ENCODE results near the gene FOXI3.

The FOXI3 gene

DNA sequence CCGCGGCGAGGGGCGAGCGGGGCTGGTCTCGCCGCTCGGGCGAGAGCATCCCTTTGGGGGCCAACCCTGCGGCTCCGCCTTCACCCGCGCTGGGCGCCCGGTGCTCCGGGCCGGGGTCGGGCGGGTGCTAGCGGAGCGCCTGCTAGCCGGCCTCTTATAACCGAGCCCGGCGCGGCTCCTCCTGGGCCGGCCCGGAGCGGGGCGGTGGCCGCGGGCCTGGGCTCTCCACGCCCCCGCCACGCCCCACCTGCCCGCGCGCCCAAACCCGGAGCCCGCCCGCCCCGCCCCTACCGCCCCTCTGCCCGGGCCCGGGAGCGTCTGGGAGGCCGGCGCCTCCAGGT, at the start of gene FOXI3:
FOXI3 (minus strand) TSS at position 129 of the 341 bp plus-strand sequence. CDS start 158 bp downstream, outside the sequence.
- DNase-seq (ENCODE audit: low spot score) = no peak
- Histone ChIP-seq H3K27ac (no peak within 1 kb of the TSS), H3K4me3 (peak within 1 kb of the TSS; percentile 69)
- TF ChIP-seq, protein P1, sequence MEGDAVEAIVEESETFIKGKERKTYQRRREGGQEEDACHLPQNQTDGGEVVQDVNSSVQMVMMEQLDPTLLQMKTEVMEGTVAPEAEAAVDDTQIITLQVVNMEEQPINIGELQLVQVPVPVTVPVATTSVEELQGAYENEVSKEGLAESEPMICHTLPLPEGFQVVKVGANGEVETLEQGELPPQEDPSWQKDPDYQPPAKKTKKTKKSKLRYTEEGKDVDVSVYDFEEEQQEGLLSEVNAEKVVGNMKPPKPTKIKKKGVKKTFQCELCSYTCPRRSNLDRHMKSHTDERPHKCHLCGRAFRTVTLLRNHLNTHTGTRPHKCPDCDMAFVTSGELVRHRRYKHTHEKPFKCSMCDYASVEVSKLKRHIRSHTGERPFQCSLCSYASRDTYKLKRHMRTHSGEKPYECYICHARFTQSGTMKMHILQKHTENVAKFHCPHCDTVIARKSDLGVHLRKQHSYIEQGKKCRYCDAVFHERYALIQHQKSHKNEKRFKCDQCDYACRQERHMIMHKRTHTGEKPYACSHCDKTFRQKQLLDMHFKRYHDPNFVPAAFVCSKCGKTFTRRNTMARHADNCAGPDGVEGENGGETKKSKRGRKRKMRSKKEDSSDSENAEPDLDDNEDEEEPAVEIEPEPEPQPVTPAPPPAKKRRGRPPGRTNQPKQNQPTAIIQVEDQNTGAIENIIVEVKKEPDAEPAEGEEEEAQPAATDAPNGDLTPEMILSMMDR (IDR thresholded peaks at IDR 0.05) = no peak

- Histone ChIP-seq H3K27ac (no peak overlapping the region), H3K4me3 (no peak overlapping the region)
- no peak for DNase-seq (ENCODE audit: low spot score)
- TF ChIP-seq, protein P1 (IDR thresholded peaks at IDR 0.05) = no peak
Observed at GRCh38 chr2:88500691-88501090, 48.2 kb upstream of the FOXI3 start.

GRCh38 chr2:88499204-88499603, 46.7 kb upstream of the FOXI3 start:
- Histone ChIP-seq H3K27ac (no peak overlapping the region), H3K4me3 (no peak overlapping the region)
- DNase-seq (ENCODE audit: low spot score) = no peak
- TF ChIP-seq, protein P1 (IDR thresholded peaks at IDR 0.05) = no peak

DNA sequence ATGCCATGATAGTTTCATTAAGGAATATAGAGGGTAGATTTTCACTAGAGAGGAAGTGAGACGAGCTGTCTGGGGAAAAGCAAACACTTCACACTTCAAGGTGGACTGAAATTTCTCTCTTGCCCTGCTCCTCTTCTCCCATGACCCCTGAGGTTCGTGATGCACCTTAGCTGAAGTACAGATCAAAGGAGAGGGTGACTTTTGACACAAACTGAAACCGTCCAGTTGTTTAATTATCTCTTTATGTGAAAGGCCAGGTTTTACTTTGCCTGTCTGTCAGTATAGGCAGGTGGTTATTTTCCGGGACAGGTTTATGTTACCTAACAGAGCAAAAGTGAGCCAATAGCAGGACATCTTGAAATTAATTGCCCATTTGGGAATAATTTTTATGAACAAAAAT, 41.0 kb upstream of the FOXI3 start:
- Histone ChIP-seq H3K27ac (no peak overlapping the region), H3K4me3 (no peak overlapping the region)
- TF ChIP-seq, protein P1 (IDR thresholded peaks at IDR 0.05) = no peak
- no peak for DNase-seq (ENCODE audit: low spot score)

- Histone ChIP-seq H3K4me3 (no peak overlapping the region), H3K27ac (no peak overlapping the region)
- TF ChIP-seq, protein P1 (IDR thresholded peaks at IDR 0.05) = no peak
- DNase-seq (ENCODE audit: low spot score) = no peak
Observed at GRCh38 chr2:88492002-88492401, 39.5 kb upstream of the FOXI3 start.

GRCh38 chr2:88489181-88489580, 36.7 kb upstream of the FOXI3 start:
- Histone ChIP-seq H3K27ac (no peak overlapping the region), H3K4me3 (no peak overlapping the region)
- TF ChIP-seq, protein P1 (IDR thresholded peaks at IDR 0.05) = no peak
- no peak for DNase-seq (ENCODE audit: low spot score)

DNA sequence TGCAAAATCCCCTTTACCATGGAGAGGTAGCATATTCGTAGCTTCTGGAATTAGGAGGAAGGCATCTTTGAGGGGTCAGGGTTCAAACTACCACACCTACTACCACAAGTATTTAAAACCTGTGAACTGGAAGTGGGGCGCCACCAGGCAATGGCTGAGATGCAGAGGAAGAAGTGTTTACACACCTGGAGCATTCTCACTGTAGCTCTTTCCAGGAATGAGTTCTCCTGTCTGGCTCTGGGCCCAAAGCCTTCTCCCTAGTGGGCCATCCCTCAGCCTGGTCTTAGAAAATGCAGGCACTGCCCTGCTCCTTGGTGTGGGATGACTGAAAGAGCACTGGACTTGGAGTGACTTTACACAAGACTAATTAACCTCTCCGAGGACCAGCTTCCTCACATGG, 30.7 kb upstream of the FOXI3 start:
- Histone ChIP-seq H3K27ac (no peak overlapping the region), H3K4me3 (no peak overlapping the region)
- TF ChIP-seq, protein P1 (IDR thresholded peaks at IDR 0.05) = no peak
- no peak for DNase-seq (ENCODE audit: low spot score)

Measured in coronary artery (tissue), 2 donors.